GM21737 (cell line): Measurements from ENCODE around the gene THRB.

Experiments used
- ATAC-seq: cut with Tn5 transposase; IDR thresholded peaks from one replicate; pipeline ENCODE4 v1.9.1; 2021; ENCODE audit warnings: mild to moderate bottlenecking, moderate library complexity; ENCODE audit not compliant: unreplicated experiment

Gene THRB

GRCh38 chr3:24359102-24359501 is 135.5 kb downstream of the THRB start:
- ATAC-seq = no peak

- ATAC-seq = no peak
Observed at GRCh38 chr3:24357635-24358034, 137.0 kb downstream of the THRB start.

- no peak for ATAC-seq
Observed at GRCh38 chr3:24355806-24356205, 138.8 kb downstream of the THRB start.

- ATAC-seq = no peak
Observed at GRCh38 chr3:24354230-24354629, 140.4 kb downstream of the THRB start.

GRCh38 chr3:24352893-24353553 is 141.6 kb downstream of the THRB start:
- no peak for ATAC-seq

DNA sequence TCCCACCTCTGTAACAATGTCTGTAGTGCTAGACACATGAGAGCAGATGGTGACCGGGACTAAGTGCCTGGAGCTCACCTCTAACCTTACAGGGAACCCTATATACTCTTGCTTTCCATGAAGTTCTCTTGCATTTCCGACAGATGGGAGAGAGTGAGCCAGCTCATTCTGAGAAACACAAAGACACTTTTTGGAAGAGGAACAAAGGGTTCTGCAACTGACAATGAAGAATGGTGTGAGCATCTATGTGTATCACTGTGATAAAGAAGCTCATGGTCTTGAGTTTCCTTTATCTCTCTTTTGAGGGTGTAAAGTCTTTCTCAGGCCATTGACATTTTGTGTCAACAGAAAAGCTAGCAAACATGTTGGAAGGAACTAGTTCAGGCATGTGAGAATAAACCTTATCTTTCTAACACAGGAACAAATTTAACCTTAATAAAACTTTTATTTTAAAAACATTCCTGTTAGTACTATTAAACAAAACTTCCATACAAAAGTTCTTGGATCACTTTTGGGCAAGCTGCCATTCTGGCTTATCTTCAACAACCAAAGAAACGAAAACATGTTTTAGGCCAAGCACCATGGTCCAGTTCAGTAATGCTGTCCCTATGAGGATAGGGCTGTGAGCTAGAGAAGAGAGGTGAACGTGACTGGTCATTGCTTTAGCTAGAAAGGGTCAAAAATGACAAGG is 142.7 kb downstream of the THRB start:
- no peak for ATAC-seq

- ATAC-seq = no peak
Observed at GRCh38 chr3:24349367-24350019, 145.2 kb downstream of the THRB start.

GRCh38 chr3:24348348-24348747 is 146.3 kb downstream of the THRB start:
- ATAC-seq = no peak

GRCh38 chr3:24344784-24345439 is 149.7 kb downstream of the THRB start:
- no peak for ATAC-seq

- ATAC-seq = no peak
Observed at GRCh38 chr3:24343084-24343783, 151.4 kb downstream of the THRB start.

- no peak for ATAC-seq
Observed at GRCh38 chr3:24342275-24342674, 152.4 kb downstream of the THRB start.

DNA sequence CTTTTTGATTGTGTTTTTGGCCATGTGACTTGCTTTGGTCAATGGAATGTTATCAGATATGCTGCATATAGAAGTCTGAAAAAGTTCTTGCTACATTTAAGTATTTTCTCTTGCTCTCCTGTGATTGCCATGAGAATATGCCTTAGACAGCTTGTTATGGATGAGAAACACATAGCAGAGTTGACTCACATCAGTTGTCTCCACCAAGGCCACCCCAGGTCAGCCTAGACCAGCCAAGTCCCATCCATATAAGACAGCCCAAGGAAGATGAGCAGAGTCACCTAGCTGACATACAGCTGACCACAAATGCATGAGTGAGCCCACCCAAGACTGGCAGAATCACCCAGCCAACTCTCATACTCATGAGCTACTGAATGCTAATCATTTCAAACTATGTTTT is 153.0 kb downstream of the THRB start:
- no peak for ATAC-seq

GRCh38 chr3:24340966-24341365 is 153.7 kb downstream of the THRB start:
- no peak for ATAC-seq

- ATAC-seq = no peak
Observed at GRCh38 chr3:24340161-24340560, 154.5 kb downstream of the THRB start.

DNA sequence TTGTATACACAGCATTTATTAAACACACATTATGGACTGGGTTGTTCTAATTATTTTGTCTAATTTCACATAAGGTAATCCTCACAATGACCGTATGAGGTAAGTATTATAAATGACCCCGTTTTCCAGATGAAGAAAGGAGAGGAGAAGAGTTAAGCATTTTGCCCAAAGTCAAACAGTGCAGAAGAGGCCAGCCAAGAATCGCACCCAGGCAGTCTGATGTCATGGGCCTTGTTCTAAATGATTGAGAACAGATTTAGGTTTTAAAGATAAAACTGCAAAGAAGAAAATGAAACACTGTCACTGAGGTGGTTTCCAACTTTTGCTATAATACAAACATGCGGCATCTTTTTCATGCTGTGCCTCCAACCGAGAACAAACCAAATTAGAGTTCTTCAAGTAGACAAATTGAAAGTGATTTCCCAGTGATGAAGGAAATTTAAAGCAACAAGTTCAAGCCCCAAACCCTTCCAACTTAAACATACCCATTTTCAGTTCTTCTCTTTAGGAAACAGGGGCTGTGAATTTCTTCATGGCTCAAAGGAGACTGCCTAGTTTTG is 155.3 kb downstream of the THRB start:
- ATAC-seq = no peak

DNA sequence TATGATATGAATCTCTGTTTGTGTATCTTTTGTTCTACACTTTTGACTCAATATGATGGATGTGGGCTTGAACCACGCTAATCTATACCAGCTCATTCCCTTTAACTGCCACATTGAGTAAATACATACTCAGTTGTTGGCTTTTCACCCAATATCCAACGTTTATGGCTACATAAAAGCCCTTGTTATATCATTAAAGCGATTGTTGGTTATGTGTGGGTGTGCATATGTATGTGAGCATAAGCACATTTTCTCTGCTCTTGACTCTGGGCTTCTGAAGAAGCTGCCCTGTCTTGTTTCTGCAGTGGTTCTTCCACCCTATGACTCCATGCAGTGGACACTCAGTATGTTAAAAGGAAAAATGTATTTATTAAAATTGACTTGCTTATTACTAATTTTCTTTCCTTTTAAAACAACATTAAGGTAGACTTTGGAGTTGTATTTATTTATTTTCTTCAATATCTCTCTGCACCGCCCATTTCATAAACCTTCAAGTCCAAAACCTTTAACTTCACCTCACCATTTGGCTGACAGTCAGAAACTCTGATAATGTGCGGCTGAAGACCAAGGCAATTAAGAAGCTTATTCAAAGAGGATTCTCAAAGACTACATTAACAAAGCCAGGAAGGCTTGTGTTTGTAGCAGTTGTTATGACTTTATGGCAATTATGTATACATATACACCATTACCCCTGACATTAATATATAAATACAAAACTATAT is 156.1 kb downstream of the THRB start:
- no peak for ATAC-seq

GRCh38 chr3:24336101-24336500 is 158.5 kb downstream of the THRB start:
- ATAC-seq = no peak

DNA sequence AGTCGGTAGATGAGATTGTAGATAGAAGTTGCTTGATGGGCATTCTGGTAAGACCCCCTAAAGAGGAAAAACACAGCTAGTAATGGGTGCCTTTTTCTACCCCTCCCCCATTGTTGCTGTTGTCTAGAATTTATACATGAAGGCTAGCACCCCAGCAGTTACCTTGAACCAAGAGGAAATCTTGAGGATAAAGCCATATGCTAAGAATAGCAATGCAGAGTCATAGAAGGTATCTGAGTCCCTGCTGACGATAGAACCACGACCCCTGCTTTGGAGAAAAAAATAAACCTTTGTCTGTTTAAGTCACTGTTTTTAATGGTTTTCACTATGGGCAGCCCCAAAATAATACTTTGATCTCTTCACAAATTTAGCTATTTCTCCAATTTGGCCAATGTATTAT is 162.6 kb downstream of the THRB start:
- no peak for ATAC-seq

- ATAC-seq = no peak
Observed at GRCh38 chr3:24323272-24323671, 171.4 kb downstream of the THRB start.

GRCh38 chr3:24320601-24321000 is 174.0 kb downstream of the THRB start:
- no peak for ATAC-seq
